Measurements from ENCODE around the gene PLEKHJ1.
A peak's percentile ranks its signal among the peaks of the same experiment; 100 is the strongest.
"Not testable (repeated sequence)": the region's sequence is repeated elsewhere in the genome, so short reads cannot be mapped to it uniquely, and the experiment has no call there.

PLEKHJ1 gene

GRCh38 chr19:2201473-2202148 is 34.5 kb downstream of the PLEKHJ1 start:
- TF ChIP-seq CTCF (IDR thresholded peaks at IDR 0.05; ENCODE audit: control insufficient read depth, extremely low read depth, insufficient read depth) = no peak
- no peak overlapping the region for H3K4me3 ChIP-seq (ENCODE audit: low read depth, low read length)
- no peak for DNase-seq (ENCODE audit: low read depth)

DNA sequence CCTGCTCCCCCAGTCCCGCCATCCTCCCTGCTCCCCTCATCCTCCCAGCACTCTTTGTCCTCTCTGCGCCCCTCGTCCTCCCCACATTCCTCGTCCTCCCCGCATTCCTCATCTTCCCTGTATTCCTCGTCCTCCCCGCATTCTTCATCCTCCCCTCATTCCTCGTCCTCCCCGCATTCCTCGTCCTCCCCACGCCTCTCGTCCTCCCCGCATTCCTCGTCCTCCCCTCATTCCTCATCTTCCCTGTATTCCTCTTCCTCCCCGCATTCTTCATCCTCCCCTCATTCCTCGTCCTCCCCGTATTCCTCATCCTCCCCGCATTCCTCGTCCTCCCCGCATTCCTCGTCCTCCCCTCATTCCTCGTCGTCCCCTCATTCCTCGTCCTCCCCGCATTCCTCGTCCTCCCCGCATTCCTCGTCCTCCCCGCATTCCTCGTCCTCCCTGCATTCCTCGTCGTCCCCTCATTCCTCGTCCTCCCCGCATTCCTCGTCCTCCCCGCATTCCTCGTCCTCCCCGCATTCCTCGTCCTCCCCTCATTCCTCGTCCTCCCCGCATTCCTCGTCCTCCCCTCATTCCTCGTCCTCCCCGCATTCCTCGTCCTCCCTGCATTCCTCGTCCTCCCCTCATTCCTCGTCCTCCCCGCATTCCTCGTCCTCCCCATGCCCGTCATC is 35.4 kb downstream of the PLEKHJ1 start:
- DNase-seq (ENCODE audit: low read depth); H3K4me3 ChIP-seq (ENCODE audit: low read depth, low read length): not testable (repeated sequence)

- H3K4me3 ChIP-seq (ENCODE audit: low read depth, low read length) = no peak overlapping the region
- TF ChIP-seq CTCF (IDR thresholded peaks at IDR 0.05; ENCODE audit: control insufficient read depth, extremely low read depth, insufficient read depth) = no peak
- no peak for DNase-seq (ENCODE audit: low read depth)
Observed at GRCh38 chr19:2199861-2200623, 36.1 kb downstream of the PLEKHJ1 start.

- TF ChIP-seq CTCF (IDR thresholded peaks at IDR 0.05; ENCODE audit: control insufficient read depth, extremely low read depth, insufficient read depth) = peak; percentile 12; the same call in 1 of the 2 replicates
- no peak overlapping the region for H3K4me3 ChIP-seq (ENCODE audit: low read depth, low read length)
- no peak for DNase-seq (ENCODE audit: low read depth)
Observed at GRCh38 chr19:2199215-2199614, 36.9 kb downstream of the PLEKHJ1 start.

GRCh38 chr19:2198317-2198716 is 37.8 kb downstream of the PLEKHJ1 start:
- no peak overlapping the region for H3K4me3 ChIP-seq (ENCODE audit: low read depth, low read length)
- no peak for DNase-seq (ENCODE audit: low read depth)
- TF ChIP-seq CTCF (IDR thresholded peaks at IDR 0.05; ENCODE audit: control insufficient read depth, extremely low read depth, insufficient read depth) = no peak

DNA sequence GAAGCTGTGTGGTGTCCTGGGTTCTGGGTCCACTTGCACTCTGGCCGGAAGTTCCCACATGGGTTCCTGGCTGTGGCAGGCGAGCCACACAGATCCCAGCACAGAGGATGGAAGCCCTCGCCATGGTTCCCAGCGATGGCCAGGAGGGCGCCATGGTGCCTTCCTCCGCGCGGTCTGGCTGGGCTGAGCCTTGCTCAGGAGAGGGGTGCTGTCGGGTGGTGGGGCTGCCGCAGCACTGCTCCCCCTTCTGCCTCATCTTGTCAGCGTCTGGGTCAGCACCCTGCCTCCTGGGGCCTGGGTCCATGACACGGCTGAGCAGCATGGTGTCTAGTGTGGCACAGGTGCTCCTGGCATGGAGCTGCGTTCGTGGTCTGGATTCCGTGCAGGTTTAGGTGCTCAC is 38.9 kb downstream of the PLEKHJ1 start:
- H3K4me3 ChIP-seq (ENCODE audit: low read depth, low read length) = no peak overlapping the region
- DNase-seq (ENCODE audit: low read depth) = no peak
- no peak for TF ChIP-seq CTCF (IDR thresholded peaks at IDR 0.05; ENCODE audit: control insufficient read depth, extremely low read depth, insufficient read depth)

- H3K4me3 ChIP-seq (ENCODE audit: low read depth, low read length) = no peak overlapping the region
- DNase-seq (ENCODE audit: low read depth) = no peak
- TF ChIP-seq CTCF (IDR thresholded peaks at IDR 0.05; ENCODE audit: control insufficient read depth, extremely low read depth, insufficient read depth) = no peak
Observed at GRCh38 chr19:2195914-2196313, 40.2 kb downstream of the PLEKHJ1 start.

Data from LNCaP clone FGC (cell line).